ENCODE measurements around the gene FADS2.

- TF ChIP-seq CTCF (IDR thresholded peaks at IDR 0.05) (no peak), POLR2AphosphoS5 (IDR thresholded peaks at IDR 0.05) (no peak)
Measured at GRCh38 chr11:61914471-61915171, 86.5 kb downstream of the FADS2 start.
